Activated CD8-positive, alpha-beta T cell treated with anti-CD3 and anti-CD28 coated beads for 36 hours (primary cell): Measurements from ENCODE around the gene PANK4. TPM values are rescaled to one million over a fixed set of nuclear protein-coding genes. Genes with fewer than 3 reads are reported as not detected.

ENCODE experiments used
- ATAC-seq: fragments of 200-7000 bp; cut with Tn5 transposase; one replicate; pipeline ENCODE4 v1.10.0; 2021; ENCODE audit warnings: mild to moderate bottlenecking, moderate library complexity
- CTCF ChIA-PET: fragments of 350-600 bp; sonication (Branson Sonifier 250); formaldehyde crosslinking; loops from one replicate; lab custom pipeline; 2021; ENCODE audit warnings: antibody characterized with exemption; lab: Charles Lee
- POLR2A ChIA-PET: fragments of 350-600 bp; sonication (Branson Sonifier 250); formaldehyde crosslinking; loops from one replicate; lab custom pipeline; 2021; ENCODE audit warnings: antibody characterized with exemption; lab: Charles Lee
- DNase-seq: peaks from one replicate; pipeline ENCODE4 v3.0.0-alpha.2; 2020
- H3K27ac Mint-ChIP-seq: one replicate; pipeline ENCODE4 v1.8.0; 2021; ENCODE audit warnings: mild to moderate bottlenecking, mixed read lengths
- H3K27me3 Mint-ChIP-seq: one replicate; pipeline ENCODE4 v1.8.0; 2021; ENCODE audit warnings: mixed read lengths
- H3K36me3 Mint-ChIP-seq: one replicate; pipeline ENCODE4 v1.8.0; 2021; ENCODE audit warnings: low read depth, mixed read lengths
- H3K4me1 Mint-ChIP-seq: one replicate; pipeline ENCODE4 v1.8.0; 2021; ENCODE audit warnings: low read depth, mixed read lengths
- H3K4me3 Mint-ChIP-seq: one replicate; pipeline ENCODE4 v1.8.0; 2021; ENCODE audit warnings: mild to moderate bottlenecking, moderate library complexity, mixed read lengths
- H3K9me3 Mint-ChIP-seq: one replicate; pipeline ENCODE4 v1.8.0; 2021; ENCODE audit warnings: mixed read lengths
- CTCF ChIP-seq: fragments of 200-600 bp; IDR thresholded peaks from one replicate; pipeline ENCODE4 v1.8.0; 2022; ENCODE audit warnings: antibody characterized with exemption, mild to moderate bottlenecking
- intact Hi-C: fragments of 100-400 bp; cut with micrococcal nuclease; formaldehyde crosslinking; loops from one replicate; pipeline ENCODE4 v1.10.0; 2022
- total RNA-seq, 2 experiments: library from RNA; stranded (reverse); gene quantifications; one replicate each; pipeline ENCODE4 v1.2.3, GENCODE V29; 2021

PANK4 gene
- total RNA-seq, 2 experiments from 2014 or later, result 39.0 to 40.6 TPM

DNA sequence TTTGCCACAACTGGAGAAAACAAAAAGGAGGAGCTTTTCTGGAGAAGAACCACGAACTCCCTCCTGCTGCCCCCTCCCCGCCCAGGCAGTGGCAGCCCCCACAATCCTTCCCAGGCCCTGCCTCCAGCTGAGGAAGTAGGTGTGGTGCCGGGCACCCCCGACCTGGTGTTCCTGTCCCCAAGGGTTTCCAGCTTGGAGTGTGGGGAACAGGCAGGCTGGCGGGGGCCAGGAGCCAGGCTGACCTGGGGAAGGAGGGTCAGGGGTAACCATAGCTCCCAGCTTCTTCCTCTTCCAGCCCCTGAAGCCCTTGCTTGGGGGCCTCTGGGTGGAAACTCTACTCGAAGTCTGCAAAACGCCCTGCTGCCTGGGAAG is 7.9 kb upstream of the PANK4 start:
- intact Hi-C loops, result no loop called here
- Mint-ChIP-seq H3K9me3 (no peaks in the 10 kb centered on the region), H3K27ac (no peak overlapping the region), H3K4me1 (peaks cover 4% of the 10 kb centered on the region), H3K27me3 (peaks cover 11% of the 10 kb centered on the region), H3K4me3 (no peak overlapping the region), H3K36me3 (no peaks in the 10 kb centered on the region)
- no peak for DNase-seq
- CTCF ChIA-PET, result interaction anchor here (1.0 kb wide), 1 partner anchor 10 kb away, joined by 3 read pairs; no protein-coding TSS in a partner anchor
- POLR2A ChIA-PET, result interaction anchor here (0.8 to 11.3 kb wide), 3 partner anchors 9 to 51 kb away, joined by 3 to 138 read pairs (median 3); no protein-coding TSS in a partner anchor
- ATAC-seq, result no peak
- no peak for TF ChIP-seq CTCF

GRCh38 chr1:2533365-2533764 is 7.0 kb upstream of the PANK4 start:
- peaks cover 11% of the 10 kb centered on the region for H3K4me1 Mint-ChIP-seq
- ATAC-seq (no peak), DNase-seq (no peak)
- no peak overlapping the region for H3K4me3 Mint-ChIP-seq
- no peak overlapping the region for H3K27ac Mint-ChIP-seq
- TF ChIP-seq CTCF, result no peak
- POLR2A ChIA-PET, result interaction anchor here (1.3 to 11.3 kb wide), 2 partner anchors 12 to 52 kb away, joined by 3 to 138 read pairs; no protein-coding TSS in a partner anchor
- peaks cover 11% of the 10 kb centered on the region for H3K27me3 Mint-ChIP-seq
- no peaks in the 10 kb centered on the region for H3K9me3 Mint-ChIP-seq
- intact Hi-C loops, result no loop called here
- no peaks in the 10 kb centered on the region for H3K36me3 Mint-ChIP-seq
- CTCF ChIA-PET, result no interaction called here

DNA sequence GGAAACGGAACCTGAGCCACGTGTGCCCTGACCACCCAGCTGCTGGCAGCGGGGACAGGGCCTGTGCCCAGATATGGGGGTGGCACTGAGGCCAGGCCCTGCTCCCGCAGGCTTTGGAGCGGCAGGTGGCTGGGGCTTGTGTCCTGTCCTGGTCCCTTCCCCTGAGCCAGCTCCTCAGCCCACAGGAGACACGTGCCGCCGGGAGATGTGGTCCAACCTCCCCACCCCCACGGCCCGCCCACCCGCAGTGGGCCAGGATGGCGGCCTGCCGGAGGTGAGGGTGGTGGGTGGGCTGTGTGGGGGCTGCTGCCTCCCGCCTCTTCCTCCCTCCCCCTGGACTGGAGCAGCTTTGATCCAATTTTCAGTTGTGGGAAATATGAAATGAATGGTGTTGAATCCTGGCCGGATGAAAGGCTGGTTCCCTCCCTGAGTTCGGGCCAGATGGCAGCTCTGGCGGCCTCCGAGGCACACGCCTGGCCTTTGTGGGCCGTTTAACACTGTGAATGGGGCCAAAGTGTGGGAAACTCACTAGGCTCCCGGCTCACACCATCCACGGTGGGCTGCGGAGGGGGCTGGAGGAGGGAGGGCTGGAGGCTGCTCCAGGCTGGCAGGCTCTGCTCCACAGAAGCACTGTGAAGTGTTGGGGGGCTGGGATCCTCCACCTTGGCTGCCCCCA is 6.2 kb upstream of the PANK4 start:
- Mint-ChIP-seq H3K4me3 (no peak overlapping the region), H3K27me3 (peaks cover 11% of the 10 kb centered on the region), H3K36me3 (no peaks in the 10 kb centered on the region), H3K27ac (no peak overlapping the region), H3K4me1 (peaks cover 11% of the 10 kb centered on the region), H3K9me3 (no peaks in the 10 kb centered on the region)
- ChIA-PET POLR2A (interaction anchor here (11.3 kb wide), 1 partner anchor 13 kb away, joined by 138 read pairs; no protein-coding TSS in a partner anchor), CTCF (no interaction called here)
- DNase-seq (no peak), ATAC-seq (no peak)
- intact Hi-C loops, result no loop called here
- no peak for TF ChIP-seq CTCF

DNA sequence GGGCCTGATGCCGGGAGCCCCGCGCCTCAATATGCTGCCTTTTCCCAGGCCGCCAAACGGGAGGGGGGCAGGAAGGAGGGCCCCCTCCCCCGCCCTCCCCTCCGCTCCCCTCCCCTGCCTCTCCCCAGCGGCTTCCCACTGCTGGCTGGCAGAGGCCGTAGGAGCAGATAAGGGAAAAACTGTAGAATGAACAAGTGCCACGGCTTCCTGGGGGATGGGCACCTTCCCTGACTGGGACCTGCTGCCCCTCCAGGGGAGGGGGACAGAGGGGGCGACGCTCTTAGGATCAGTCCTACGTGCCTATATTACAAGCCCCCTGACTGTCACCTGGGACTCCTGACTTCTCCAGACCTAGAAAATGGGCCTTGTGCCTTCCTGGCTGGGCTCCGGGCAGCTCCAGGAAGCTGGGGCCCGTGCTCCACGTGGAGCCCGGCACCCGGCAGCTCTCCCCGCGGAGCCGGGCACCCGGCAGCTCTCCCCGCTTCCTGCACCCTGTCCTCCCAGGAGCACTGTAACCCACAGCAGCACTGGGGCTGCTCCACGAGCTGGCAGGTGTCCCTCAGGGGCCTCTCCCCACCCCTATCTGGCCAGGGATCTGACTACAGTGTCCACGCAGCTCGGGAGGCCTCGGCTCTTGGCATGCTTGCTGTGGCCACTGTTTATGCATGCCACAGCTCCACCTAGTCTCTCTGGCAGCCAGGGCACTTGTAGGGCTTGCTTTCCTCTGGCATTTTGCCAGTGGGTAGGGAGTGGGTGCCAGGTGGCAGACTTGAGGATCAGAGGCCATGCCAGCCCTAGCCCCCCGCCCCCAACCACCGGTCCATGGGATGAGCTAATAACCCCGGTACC is 4.3 kb upstream of the PANK4 start:
- no peak for DNase-seq
- POLR2A ChIA-PET, result interaction anchor here (0.8 to 11.3 kb wide), 5 partner anchors 10 to 121 kb away, joined by 3 to 138 read pairs (median 3); partner anchors contain the start of gene TNFRSF14
- Mint-ChIP-seq H3K9me3 (no peaks in the 10 kb centered on the region), H3K27me3 (peaks cover 13% of the 10 kb centered on the region), H3K27ac (no peak overlapping the region), H3K4me1 (peaks cover 19% of the 10 kb centered on the region), H3K4me3 (peak overlapping the region; percentile 41), H3K36me3 (no peaks in the 10 kb centered on the region)
- no peak for ATAC-seq
- CTCF ChIA-PET, result interaction anchor here (1.0 to 1.8 kb wide), 3 partner anchors 10 to 101 kb away, joined by 3 to 10 read pairs (median 9); no protein-coding TSS in a partner anchor
- intact Hi-C loops, result no loop called here
- TF ChIP-seq CTCF, result no peak
